GM19452 (cell line): ENCODE data around the gene MSRB2.
A peak's percentile ranks its signal among the peaks of the same experiment; 100 is the strongest.
"Not testable (repeated sequence)": the region's sequence is repeated elsewhere in the genome, so short reads cannot be mapped to it uniquely, and the experiment has no call there.

Experiments used
- ATAC-seq: cut with Tn5 transposase; IDR thresholded peaks from one replicate; pipeline ENCODE4 v1.9.1; 2021; ENCODE audit not compliant: unreplicated experiment

MSRB2 gene

GRCh38 chr10:23095404-23095965 is at the start of gene MSRB2:
TSS of gene MSRB2 (plus strand) at chr10:23095579. CDS start at chr10:23095609, 30 bp downstream.
- peak; percentile 70 for ATAC-seq

DNA sequence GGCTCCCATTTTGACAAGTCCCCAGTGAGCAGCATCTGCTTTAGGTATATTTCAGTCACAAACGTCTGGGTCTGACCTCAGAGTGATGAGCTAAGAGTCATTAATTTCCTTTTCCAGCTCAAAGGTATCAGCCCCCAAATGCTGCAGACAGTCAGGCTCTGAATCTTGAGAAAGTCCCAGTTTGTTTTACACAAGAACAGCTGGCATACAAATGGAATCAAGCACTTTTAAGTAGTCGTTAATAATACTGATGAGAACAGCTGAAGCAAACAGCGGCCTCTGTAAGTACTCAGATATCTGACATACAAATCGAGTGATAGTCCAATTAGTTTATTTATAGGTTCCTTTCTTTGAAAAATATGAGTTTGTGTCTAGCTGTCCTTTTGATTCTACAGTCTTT is 49.4 kb upstream of the MSRB2 start:
- no peak for ATAC-seq

GRCh38 chr10:23047201-23048050 is 48.0 kb upstream of the MSRB2 start:
- no peak for ATAC-seq

DNA sequence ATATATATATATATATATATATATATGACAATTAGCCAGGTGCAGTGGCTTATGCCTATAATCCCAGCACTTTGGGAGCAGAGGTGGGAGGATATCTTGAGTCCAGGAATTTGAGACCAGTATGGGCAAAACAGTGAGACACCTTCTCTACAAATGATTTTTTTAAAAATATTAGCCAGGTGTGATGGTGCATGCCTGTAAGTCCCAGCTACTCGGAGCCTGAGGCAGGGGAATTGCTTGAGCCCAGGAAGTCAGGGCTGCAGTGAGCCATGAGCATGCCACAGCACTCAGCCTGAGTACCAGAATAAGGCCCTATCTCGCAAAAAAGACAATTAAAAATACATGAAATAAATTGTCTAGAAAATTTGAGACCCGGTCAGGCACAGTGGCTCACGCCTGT is 47.2 kb upstream of the MSRB2 start:
- no peak for ATAC-seq

- ATAC-seq = no peak
Observed at GRCh38 chr10:23051278-23051677, 44.1 kb upstream of the MSRB2 start.

- no peak for ATAC-seq
Observed at GRCh38 chr10:23051855-23052331, 43.5 kb upstream of the MSRB2 start.

DNA sequence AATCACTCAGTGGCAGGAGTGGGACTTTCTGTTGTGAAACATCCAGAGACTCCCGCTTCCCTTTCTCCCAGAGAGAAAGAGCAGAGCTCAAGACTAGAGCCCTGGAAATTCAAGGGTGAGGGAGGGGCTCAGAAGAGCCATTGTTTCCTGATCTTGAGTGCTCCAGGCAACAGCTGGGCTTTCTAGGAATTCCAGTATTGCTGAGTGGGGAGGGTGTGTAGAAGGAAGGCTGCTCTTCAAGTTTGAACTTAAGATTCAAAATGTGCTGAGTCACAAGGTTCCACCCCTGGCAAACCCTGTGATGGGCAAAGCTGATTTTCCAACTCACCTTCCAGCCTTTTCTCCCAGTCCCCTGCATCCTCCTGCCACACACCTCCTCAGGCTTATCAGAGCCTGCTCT is 42.3 kb upstream of the MSRB2 start:
- ATAC-seq = no peak

GRCh38 chr10:23055424-23056185 is 39.8 kb upstream of the MSRB2 start:
- no peak for ATAC-seq

GRCh38 chr10:23056186-23056579 is 39.2 kb upstream of the MSRB2 start:
- ATAC-seq = no peak

DNA sequence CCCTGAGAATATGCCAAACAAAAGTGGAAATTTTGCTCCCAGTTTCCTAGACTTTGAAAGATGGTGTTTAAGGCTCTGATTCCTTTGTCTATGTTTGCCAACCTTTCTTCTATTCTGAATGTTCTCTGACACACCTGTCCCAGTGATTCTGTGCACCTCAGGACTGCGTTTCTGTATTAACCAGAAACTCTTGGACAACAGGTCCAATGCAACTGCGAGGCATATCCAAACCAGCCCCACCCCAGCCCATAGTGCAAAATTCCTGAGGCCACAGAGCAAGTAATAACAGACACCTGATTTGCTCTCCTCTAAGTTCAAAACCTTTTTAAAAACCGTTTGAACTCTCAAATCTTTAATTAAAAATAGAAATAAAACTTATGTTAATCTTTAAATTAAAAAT is 37.0 kb upstream of the MSRB2 start:
- ATAC-seq = no peak

GRCh38 chr10:23060918-23061317 is 34.5 kb upstream of the MSRB2 start:
- no peak for ATAC-seq

DNA sequence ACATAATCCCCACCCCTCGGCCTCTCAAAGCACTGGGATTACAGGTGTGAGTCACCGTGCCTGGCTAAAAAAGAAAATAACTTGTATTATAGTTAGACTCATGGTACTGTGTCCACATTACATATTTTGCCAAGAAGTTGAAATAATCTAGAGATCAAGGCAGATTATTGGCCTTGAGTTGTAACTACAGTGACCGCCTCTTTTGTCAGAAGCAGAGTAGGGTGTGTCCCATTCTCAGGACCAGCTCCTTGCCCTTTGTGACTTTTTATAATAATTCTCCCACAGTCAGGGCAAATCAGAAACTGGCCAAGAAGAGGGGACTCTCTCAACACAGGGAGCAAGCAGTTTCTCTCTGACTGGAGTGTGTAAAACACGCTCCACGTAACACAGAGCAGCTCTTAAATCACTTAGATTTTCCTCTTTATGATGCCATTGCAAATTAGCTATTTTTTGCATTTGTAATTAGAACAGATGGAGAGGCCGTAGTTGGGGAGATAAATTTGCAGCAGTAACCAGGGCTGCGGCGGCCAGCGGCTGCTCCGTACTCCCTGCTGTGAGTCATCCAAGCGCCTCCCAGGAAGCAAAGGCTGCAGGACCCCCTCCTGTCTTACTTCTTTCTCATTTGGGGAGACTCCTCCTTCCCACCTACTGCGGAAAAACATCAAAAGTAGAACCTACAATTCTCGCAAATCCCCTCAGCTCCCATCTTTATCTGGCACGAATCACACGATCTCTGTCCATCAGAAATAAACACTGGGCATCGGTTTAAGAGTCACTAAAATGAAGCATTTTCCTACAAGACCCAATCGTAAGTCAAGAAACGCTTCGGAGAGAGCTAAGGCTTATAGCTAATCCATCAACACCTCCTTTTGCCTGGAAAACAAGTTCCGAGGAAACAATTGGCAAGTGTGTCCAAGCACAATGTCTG is 32.1 kb upstream of the MSRB2 start:
- no peak for ATAC-seq

- ATAC-seq = no peak
Observed at GRCh38 chr10:23063973-23064812, 31.2 kb upstream of the MSRB2 start.

DNA sequence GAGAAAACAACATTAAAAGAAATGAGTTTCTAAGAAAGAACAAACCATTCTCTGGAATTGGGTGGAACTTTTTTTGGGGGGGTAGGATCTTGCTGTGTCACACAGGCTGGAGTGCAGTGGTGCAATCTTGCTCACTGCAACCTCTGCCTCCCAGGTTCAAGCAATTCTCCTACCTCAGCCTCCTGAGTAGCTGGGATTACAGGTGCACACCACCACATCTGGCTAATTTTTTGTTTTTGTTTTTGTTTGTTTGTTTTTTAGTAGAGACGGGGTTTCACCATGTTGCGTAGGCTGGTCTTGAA is 30.6 kb upstream of the MSRB2 start:
- ATAC-seq = not testable (repeated sequence)

DNA sequence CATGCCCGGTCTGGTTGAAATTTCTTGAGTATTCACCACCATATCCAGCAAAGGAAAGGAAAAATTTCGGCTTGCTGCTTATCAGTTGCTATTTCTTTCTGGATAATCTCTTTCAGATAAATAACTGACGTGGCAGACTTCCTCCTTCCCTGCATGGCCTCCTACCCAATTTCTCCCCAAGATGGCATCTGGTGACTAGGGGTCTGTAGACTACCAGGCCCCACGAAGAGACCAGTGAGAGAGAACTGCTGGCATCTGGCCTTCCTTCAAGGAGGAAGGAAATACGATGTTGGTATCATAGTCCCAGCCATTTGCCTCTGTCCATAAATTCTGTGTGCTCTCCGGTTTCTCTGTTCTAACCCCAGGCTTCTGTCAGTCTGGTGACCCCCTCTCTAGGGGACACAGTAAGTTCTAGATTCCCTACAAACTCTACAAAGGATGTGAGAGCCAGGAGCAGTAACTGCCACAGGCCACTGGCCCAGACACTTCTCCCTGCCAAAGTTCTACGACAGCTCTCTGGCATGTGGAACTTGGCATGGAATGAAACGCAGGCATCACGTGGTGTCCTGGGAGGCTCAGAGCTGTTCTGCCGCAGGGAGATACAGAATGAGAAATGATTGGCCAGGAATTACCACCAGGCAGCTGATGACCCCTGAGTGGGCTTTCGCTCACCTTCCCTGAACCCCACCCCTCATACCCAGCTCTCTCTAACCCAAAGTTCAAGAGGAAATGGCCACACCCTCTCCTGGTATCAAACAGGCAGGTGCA is 30.0 kb upstream of the MSRB2 start:
- ATAC-seq = no peak

DNA sequence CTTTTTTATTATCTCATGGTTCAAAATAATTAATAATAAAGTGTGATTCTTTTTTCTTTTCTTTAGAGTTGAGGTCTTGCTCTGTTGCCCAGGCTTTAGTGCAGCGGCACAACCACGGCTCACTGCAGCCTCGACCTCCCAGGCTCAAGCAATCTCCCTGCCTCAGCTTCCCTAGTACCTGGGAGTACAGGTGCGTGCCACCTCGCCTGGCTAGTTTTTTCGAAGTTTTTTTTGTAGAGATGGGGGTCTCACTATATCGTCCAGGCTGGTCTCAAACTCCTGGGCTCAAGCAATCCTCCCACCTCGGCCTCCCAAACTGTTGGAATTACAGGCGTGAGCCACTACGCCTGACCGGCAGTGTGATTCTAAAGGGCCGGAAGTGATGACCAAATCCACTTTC is 28.0 kb upstream of the MSRB2 start:
- ATAC-seq = no peak

- peak; percentile 55 for ATAC-seq
Observed at GRCh38 chr10:23067939-23068775, 27.2 kb upstream of the MSRB2 start.

GRCh38 chr10:23069019-23069815 is 26.2 kb upstream of the MSRB2 start:
- no peak for ATAC-seq
